GM18526 (cell line): ENCODE data around the gene KLHL22.
A peak's percentile ranks its signal among the peaks of the same experiment; 100 is the strongest.

Experiments
- POLR2A ChIP-seq: IDR thresholded peaks from 3 replicates; pipeline ENCODE4 v1.6.1; 2011; ENCODE audit not compliant: insufficient read length; ENCODE audit errors: extremely low read depth

KLHL22 gene, protein sequence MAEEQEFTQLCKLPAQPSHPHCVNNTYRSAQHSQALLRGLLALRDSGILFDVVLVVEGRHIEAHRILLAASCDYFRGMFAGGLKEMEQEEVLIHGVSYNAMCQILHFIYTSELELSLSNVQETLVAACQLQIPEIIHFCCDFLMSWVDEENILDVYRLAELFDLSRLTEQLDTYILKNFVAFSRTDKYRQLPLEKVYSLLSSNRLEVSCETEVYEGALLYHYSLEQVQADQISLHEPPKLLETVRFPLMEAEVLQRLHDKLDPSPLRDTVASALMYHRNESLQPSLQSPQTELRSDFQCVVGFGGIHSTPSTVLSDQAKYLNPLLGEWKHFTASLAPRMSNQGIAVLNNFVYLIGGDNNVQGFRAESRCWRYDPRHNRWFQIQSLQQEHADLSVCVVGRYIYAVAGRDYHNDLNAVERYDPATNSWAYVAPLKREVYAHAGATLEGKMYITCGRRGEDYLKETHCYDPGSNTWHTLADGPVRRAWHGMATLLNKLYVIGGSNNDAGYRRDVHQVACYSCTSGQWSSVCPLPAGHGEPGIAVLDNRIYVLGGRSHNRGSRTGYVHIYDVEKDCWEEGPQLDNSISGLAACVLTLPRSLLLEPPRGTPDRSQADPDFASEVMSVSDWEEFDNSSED

GRCh38 chr22:20494978-20495860 lies at the start of gene KLHL22:
Gene KLHL22, minus strand, starts transcription at chr22:20495795. Its CDS starts 6,584 bp downstream, at chr22:20489211.
- peak; percentile 36 for TF ChIP-seq POLR2A

- no peak for TF ChIP-seq POLR2A
Measured at GRCh38 chr22:20542736-20543135, 47.1 kb upstream of the KLHL22 start.

- TF ChIP-seq POLR2A = no peak
Measured at GRCh38 chr22:20542055-20542454, 46.5 kb upstream of the KLHL22 start.

DNA sequence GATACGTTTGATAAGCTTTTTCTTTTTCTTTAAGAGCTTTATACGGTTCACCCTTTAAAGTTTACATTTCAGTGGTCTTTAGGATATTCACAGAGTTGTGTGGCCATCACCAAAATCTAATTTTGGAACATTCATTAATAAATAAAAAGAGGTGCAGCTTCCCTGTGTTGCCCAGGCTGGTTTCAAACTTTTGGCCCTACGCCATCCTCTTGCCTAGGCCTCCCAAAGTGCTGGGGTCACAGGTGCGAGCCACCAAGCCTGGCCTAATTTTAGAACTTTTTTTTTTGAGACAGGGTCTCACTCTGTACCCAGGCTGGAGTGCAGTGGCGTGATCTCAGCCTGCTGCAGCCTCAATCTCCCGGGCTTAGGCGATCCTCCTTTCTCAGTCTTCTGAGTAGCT lies 42.4 kb upstream of the KLHL22 start:
- TF ChIP-seq POLR2A = no peak

DNA sequence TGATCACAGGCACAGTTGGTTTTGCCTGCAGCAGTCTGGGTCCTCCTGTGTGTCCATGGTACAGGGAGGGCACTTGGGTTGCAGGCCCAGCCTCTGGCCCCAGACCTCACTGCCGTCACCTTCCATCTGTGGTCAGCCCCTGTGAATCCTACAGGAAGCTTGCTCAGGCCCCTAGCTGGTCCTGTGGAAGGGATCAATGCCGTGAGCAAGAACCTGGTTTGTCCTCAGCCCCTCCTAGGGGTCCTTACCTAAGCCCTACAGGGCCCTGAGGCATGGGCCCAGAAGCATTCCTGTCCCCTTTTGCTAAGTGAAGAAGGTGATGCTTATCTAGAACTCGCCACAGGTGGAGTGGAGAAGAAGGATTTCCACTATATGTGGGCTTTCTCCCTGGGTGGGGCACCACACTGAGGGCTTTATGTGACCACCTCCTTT lies 41.7 kb upstream of the KLHL22 start:
- TF ChIP-seq POLR2A = no peak

- no peak for TF ChIP-seq POLR2A
Measured at GRCh38 chr22:20536590-20537324, 41.2 kb upstream of the KLHL22 start.

GRCh38 chr22:20533879-20534265 lies 38.3 kb upstream of the KLHL22 start:
- TF ChIP-seq POLR2A = no peak

DNA sequence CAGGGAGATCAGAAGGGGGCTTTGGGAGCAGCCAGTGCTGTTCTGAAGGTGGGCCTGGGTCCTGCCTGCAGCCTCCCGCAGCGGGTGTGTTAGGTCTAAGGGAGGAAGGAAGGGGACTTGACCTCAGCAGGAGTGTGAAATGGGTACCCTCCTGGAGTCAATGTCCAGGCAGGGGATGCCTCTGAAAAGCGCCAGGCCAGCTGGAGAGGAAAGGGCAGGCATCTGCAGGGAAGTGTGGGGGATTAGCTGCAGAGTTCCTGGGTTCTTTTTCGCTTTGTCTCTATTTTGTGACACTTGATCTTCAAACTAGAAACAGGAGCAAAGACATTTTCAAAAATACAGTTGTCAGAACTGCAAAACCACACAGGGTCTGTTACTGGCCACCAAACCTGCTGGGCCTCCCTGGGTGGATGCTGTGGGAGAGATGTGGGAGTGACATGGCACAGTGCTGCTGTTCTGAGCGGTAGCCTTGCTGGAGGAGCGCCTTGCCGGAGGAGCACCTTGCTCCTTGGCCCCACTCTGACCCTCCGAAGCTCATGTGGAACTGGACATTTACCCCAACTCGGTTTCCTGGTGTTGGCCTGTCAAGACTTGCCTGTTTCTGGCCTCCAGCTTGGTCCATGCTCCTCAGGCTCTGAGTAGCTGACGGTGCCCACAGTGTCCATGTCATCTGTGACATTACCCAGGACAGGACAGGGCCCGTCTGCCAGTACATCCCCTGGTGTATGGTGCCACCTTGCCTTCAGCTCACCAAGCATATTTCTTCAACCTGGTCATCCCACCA lies 37.7 kb upstream of the KLHL22 start:
- no peak for TF ChIP-seq POLR2A

DNA sequence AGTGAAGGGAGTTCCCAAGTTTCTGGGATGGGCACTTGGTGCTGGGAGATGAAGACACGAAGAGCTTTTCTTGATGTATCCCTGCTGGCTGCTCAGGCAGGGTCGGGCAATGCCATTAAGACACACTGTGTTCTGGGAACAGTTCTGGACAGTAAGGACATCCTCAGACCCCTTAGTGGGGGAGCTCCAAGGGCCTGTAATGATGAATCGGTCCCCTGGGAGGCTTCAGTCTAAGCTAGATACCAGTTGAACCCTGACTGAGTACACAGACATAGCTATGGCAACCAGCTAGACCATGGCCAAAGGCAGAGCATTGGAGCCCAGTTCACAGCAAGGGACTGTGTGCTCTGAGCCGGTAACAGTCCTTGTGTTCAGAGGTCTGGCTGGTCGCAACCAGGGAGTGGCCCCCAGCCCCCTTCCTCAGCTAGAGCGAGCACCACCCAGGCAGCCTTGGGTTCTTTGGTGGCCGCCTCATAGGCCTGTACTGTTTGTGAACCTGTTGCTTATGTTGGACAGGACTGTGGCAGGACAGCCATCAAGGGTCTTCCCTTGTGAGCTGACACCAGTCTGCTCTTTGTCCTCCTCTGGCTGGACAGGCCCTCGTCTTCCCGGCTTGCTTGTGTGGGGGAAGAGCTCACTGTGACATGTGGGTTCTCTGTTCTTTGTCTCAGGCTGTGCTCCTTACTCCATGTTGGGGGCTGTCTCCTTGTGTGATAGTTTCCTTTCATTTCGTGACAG lies 36.8 kb upstream of the KLHL22 start:
- no peak for TF ChIP-seq POLR2A

- no peak for TF ChIP-seq POLR2A
Measured at GRCh38 chr22:20531404-20532201, 36.0 kb upstream of the KLHL22 start.

DNA sequence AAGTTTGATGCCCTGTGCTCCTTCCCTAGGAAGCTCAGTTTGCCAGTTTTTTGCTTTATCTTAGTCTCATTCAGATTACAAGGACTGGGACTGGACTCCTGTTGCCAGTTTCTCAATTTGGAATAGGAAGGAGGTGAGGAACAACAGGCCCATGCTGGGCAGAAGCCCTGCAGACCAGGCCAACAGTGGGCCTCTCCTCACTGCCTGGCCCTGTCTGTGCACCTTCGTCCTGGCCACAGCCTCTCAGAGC lies 35.5 kb upstream of the KLHL22 start:
- TF ChIP-seq POLR2A = no peak

DNA sequence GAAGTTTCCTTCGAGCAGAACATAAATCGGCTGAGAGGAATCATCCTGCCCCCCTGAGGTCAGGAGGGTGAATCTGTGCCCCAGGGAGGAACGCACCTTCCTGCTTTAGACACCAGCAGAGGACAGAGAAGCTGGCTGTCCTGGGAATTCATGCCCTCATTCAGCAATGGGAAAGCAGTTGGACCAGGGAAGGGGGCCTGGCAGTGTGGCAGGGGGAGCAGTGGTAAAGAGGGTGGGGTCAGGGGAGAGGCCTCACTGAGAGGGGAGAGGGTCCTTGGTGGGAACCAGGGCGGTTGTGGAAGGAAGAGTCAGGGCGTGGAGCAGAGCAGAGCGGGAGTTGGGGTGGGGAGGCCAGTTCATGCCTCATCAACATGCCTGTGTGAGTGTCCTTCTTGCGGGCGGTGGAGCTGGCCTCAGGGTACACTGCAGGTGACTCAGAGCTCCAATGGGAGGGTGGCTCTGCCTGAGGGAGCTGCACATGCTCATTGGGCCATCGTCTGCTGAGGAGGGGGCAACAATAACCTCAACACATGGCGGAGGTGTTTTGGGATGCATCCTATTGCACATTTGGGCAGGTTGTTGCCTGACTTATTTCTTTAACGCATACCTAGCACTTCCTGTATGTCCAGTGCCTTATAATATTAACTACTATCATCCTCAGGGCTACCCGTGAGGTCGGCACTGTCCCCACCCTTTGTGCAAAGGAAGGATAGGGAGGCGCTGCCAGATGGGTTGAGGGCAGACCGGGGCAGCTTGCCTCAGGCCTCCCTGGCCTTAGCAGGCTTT lies 35.0 kb upstream of the KLHL22 start:
- TF ChIP-seq POLR2A = no peak
